H1 (cell line): ENCODE results near the gene GLIPR2. TPM values are rescaled to one million over a fixed set of nuclear protein-coding genes. Genes with fewer than 3 reads are reported as not detected.

Experiments
- ATF2 ChIP-seq: IDR thresholded peaks from 2 replicates; pipeline ENCODE4 v1.6.1; 2012; ENCODE audit warnings: low read length, inconsistent platforms
- CTCF ChIP-seq, 3 experiments: IDR thresholded peaks; 1 replicate in 2 of 3; 2 replicates in 1 of 3; pipeline versions ENCODE4 v1.5.1 to v1.6.1; 2011; ENCODE audit warnings: low read length in 3 of 3, mild to moderate bottlenecking in 3 of 3, inconsistent platforms in 2 of 3, low read depth in 1 of 3, moderate library complexity in 1 of 3; ENCODE audit not compliant: insufficient read depth in 1 of 3; ENCODE audit errors: control extremely low read depth in 1 of 3
- PHF8 ChIP-seq: fragments of 200-600 bp; sonication (generic); conservative IDR thresholded peaks from 2 replicates; pipeline ENCODE4 v1.7.1; 2012; ENCODE audit warnings: low read depth, mild to moderate bottlenecking, inconsistent platforms, low read length, moderate library complexity
- SIX5 ChIP-seq: IDR thresholded peaks from 2 replicates; pipeline ENCODE4 v1.6.1; 2011; ENCODE audit warnings: mild to moderate bottlenecking, low read depth, low read length
- TEAD4 ChIP-seq: IDR thresholded peaks from 2 replicates; pipeline ENCODE4 v1.6.1; 2012; ENCODE audit warnings: low read depth, low read length, inconsistent platforms, mixed read lengths
- polyA plus RNA-seq, 7 experiments: library from polyadenylated mRNA; depleted of rRNA in 3 of 7; stranded (reverse) in 5 of 7; unstranded in 2 of 7; fragments of >200 nt in 5 of 7; fragments of 200-250 nt in 2 of 7; gene quantifications; 1 replicate in 5 of 7; 2 replicates in 1 of 7; 4 replicates in 1 of 7; pipeline versions ENCODE4 v1.2.1 to v1.2.3, GENCODE V29; 2011 to 2013; ENCODE audit warnings: missing spikeins in 2 of 7, mixed read lengths in 2 of 7
- total RNA-seq: library from RNA; stranded (reverse); fragmentation: NEBNext Ultra II Directional; extraction: Animal tissue kit (Norgen Biotek cat#: 25700); gene quantifications from 2 replicates; pipeline ENCODE4 v1.2.1, GENCODE V29; 2021

Gene GLIPR2
- total and polyA plus RNA-seq, 2 of the 8 experiments (the other 6 are each of a cell fraction or from before 2014, with no cell fraction given), result 7.9 to 12.0 TPM

- TF ChIP-seq CTCF (IDR thresholded peaks at IDR 0.05; ENCODE audit: control extremely low read depth in 1 of 3, insufficient read depth in 1 of 3, low read depth in 1 of 3, low read length in 3 of 3) (no peak), TEAD4 (no peak), PHF8 (no peak), SIX5 (no peak), ATF2 (no peak)
Observed at GRCh38 chr9:36142510-36143244, 6.1 kb downstream of the GLIPR2 start (continued).
